SK-N-MC (cell line): ENCODE measurements around the gene HBP1.

Experiments
- EZH2 ChIP-seq: fragments of 200-600 bp; sonication (generic); IDR thresholded peaks from one replicate; pipeline ENCODE4 v1.6.1; 2017; ENCODE audit warnings: antibody characterized with exemption
- POLR2AphosphoS5 ChIP-seq: IDR thresholded peaks from 2 replicates; pipeline ENCODE4 v1.6.1; 2012; ENCODE audit warnings: mild to moderate bottlenecking, low read depth, low read length, borderline replicate concordance

DNA sequence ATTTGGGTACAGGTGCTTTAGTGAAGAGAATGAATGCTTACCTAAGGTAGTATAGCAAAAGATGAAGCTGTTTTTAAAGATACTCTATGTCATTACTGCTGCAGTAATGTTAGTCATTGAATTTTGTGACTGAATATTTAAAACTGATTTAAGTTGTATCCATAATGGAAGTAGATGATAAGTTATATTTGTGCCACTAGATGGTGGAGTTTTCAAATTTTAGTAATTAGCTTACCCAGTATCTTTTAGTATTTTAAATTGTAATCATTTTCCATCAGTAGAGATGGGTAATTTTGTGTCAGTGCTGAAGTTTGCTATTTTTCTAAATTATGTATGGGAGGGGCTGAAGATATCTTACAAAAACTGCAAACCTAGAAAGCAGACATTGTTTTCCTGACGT is 25.2 kb downstream of the HBP1 start:
- TF ChIP-seq POLR2AphosphoS5 (no peak), EZH2 (no peak)
